Stimulated activated naive CD4-positive, alpha-beta T cell treated with Interleukin-2 at 50 U/mL for 16 hours (primary cell): ENCODE measurements around the gene ADAMTS2.

ENCODE experiments used
- DNase-seq: peaks from one replicate; lab custom pipeline; 2025; lab: John Stamatoyannopoulos, UW

The ADAMTS2 gene

GRCh38 chr5:179345433-179346321 lies at the start of gene ADAMTS2:
Gene ADAMTS2 (minus strand): TSS chr5:179345461. CDS start chr5:179345328, 133 bp downstream.
- DNase-seq, result no peak

- no peak for DNase-seq
Measured at GRCh38 chr5:179393078-179393477, 47.8 kb upstream of the ADAMTS2 start.

GRCh38 chr5:179387151-179388110 lies 42.2 kb upstream of the ADAMTS2 start:
- no peak for DNase-seq

DNA sequence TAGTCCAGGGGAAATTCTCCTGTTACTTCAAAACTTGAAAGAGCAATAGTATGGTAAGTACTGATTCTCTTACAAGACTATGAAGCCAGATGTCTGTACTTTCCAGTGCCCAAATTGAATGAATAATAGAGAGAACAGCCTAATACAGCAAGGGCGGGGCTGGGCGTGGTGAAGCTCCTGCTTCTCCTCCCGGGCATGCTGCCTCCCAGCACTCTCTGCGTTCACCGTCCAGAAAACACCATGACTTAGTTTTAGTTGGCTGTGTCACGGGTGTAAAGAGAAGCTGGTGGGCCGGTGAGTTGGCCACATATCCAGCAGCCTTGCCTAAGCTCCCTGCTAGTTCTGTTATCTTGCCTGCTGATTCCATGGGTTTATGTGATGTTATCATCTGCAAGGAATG lies 40.7 kb upstream of the ADAMTS2 start:
- DNase-seq, result no peak

- DNase-seq, result no peak
Measured at GRCh38 chr5:179382486-179382885, 37.2 kb upstream of the ADAMTS2 start.

DNA sequence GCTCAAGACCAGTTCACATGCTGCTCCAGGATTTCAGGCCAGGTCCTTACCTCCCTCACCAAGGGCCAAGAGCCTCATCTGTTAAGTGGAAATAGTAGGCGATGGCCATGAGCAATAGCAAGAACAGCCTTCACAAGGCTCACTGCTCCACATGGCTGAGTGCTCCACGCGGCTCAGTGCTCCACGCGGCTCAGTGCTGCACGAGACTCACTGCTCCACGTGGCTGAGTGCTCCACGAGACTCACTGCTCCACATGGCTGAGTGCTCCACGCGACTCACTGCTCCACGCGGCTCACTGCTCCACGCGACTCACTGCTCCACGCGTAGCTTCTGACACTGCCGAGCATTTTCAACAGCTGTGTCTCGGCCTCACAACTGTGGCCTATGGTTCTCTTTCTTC lies 36.4 kb upstream of the ADAMTS2 start:
- no peak for DNase-seq

DNA sequence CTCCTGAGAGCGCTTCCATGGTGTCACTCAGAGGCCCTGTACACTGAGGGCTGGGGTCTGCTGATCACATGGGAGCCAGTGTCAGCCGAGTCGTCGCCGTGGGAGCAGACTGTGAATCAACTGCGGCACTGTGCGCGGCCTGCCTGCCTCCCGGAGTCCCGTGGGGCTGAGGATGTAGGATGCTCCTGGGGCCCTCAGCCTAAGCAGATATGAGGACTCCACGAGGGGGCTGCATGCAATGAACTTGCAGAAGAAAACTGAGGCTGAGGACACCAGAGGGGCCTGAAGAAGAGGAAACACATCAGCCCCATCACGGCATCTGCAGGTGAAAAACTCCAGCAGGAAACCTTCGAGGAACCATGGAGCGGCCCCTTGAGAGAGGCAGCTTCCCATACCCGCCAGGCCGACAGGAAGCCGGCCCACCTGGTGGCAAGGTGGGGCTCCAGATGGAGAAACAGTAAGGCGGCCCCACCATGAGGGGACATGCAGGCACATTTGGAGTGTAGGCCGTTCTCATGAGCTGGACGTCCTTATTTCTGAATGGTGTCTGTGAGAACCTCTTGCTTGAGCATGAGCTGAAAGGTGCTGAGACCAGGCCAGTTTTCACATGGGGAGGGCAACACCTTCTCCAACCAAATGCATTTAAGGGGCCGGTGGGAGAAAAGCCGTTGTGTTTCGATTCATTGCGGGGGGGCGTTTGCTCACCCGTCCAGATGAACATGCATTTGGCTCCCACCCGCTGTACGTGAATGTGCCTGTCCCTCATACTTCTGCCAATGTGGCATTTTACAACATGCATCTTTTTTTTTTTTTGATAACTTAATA lies 35.2 kb upstream of the ADAMTS2 start:
- no peak for DNase-seq

GRCh38 chr5:179379321-179379890 lies 34.1 kb upstream of the ADAMTS2 start:
- no peak for DNase-seq

GRCh38 chr5:179378441-179379271 lies 33.4 kb upstream of the ADAMTS2 start:
- DNase-seq, result no peak

DNA sequence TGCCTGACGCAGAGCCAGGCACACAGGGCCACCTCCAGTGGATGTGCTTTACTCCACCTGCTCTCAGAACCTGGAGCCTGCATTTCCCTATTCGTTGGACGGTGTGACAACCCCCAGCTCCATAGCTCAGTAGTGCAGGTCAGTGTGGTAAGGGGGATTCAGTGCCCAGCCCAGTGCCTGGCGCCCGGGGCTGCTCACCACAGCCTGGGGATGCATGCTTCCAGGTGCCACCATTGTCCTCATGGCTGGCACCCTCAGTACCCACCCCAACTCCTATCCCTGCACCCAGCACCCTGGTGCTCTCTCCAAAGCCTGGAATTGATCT lies 32.8 kb upstream of the ADAMTS2 start:
- DNase-seq, result no peak

DNA sequence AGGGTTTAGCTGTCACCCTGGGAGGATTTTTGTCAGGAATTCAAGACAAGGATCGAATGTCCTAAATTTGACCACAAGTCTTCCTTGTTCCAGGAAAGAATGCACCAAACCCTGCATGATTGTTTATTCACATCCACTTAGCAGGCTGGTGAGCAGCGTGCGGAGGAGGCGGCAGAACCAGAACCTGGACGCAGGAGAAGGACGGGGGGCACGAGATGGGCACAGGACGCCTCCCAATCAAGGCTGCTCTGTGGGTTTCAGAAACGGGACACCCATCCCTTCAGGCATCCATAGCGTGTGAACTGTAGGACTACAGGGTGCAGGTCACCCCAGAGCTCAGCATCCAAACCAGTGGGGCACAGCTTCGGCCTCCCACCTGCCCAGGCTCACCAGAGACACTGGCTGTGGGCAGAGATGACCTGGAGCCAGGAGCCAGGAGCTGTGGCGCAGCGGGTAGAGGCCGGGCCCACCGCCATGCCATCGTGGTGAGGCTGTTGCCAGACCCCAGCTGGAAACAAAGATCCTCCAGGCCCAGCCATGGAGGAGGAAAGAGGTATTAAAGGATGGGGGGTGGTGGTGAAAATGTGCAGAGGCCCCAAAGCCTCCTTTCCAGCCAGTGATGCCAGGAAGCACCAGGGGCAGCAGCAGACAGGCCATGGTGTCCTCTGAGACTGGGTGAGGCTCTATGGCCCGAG lies 32.3 kb upstream of the ADAMTS2 start:
- no peak for DNase-seq

DNA sequence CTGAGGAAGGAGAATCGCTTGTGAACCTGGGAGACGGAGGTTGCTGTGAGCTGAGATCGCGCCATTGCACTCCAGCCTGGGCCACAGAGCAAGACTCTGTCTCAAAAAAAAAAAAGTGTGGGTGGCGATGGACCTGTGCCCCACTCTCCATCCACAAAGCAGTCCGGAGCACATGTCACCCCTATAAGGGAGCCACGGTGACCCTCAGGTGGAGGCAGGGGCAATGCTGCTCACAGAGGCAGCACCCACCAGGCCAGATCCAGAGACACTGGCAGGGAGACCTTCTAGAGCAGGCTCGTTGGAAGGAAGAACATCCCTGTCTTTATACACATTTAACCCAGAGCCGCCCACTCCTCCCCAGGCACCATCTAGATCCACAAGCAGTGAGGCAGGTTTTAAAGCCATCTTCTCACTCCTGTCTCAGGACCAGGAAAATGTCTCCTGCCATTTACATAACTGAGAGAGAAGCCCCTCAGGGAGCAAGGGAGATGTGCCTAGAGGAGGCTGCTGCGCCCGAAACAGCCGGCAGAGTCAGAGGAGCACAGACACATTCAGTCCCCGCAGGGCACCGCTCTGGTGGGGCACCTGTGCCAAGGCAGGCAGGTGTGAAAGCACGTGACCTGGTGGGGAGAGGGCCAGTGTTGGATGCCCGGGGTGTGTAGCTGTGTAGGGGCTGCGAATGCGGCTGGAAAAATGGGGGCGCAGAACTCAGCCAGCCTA lies 31.6 kb upstream of the ADAMTS2 start:
- no peak for DNase-seq

DNA sequence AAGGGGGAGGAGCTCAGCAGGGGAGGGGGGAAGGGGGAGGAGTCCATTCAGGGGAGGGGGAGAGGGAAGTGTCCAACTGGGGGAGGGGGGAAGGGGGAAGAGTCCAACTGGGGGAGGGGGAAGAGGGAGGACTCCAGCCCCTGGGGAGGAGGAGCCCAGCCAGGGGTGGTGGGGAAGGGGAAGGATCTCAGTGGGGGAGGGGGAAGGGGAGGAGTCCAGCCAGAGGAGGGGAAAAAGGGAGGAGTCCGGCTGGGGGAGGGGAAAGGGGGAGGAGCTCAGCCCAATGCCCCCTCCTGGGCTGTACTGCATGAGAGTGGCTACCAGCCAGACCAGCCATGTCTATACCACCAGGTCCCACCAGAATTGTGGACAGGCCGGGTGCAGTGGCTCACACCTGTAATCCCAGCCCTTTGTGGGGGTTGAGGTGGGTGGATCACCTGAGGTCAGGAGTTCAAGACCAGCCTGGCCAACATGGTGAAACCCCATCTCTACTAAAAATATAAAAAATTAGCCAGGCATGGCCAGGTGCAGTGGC lies 30.6 kb upstream of the ADAMTS2 start:
- DNase-seq, result no peak

DNA sequence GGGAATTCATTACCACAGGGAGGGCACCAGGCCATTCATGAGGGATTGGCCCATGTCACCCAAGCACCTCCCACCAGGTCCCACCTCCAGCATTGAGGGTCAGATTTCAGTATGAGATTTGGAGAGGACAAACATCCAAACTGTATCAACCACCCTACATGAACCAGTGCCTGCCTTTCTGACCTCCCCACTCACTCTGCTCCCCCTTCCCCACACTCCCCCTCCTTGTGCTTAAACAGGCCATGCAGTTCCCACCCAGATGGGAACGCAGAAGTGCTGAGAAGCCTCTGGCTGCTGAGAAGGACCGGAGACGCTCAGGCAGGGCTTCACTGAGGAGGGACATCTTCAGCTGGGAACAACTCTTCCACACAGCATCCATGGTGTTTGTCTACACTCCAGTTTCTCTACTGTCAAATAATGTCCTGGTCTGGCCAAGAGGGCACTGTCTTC lies 30.0 kb upstream of the ADAMTS2 start:
- no peak for DNase-seq

DNA sequence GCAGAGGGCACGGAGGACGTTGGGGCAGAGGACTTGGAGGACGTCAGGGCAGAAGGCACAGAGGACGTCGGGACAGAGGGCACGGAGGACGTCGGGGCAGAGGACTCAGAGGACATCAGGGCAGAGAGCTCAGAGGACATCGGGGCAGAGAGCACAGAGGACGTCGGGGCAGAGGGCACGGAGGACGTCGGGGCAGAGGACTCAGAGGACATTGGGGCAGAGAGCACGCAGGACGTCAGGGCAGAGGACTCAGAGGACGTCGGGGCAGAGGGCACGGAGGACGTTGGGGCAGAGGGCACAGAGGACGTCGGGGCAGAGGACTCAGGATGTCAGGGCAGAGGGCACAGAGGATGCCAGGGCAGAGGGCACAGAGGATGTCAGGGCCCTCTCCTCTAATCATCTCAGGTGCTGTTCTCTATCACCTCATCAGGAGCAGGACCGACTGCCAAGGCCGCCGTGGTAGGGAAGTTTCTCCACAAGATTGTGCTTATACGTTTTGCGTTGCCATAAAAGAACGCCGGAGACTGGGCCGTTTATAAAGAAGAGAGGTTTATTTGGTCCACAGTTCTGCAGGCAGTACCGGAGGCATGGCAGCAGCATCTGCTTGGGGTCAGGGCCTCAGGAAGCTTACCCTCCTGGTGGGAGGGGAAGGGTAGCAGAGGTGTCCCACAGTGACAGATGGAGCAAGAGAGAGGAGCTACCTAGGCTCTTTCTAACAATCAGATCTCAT lies 29.4 kb upstream of the ADAMTS2 start:
- no peak for DNase-seq

DNA sequence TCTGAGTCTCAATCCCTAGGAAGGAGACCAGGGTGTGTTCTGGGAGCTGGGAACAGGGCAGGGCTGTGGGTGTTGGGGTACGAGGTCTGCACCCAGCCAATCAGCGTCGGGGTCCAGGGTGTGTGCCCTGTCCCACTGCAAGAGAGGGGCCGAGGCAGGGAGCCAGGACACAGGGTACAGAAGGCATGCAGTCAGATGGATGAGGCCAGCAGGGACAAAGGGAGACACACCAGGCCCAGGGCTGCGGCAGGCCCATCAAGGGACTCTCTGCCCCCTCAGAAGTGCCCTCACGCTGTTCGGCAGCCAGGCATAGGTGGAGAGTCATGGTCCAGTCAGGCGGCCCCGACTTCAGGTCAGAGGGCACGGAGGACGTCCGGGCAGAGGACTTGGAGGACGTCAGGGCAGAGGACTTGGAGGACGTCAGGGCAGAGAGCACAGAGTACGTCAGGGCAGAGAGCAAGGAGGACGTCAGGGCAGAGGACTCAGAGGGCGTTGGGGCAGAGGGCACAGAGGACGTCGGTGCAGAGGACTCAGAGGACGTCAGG lies 28.8 kb upstream of the ADAMTS2 start:
- DNase-seq, result no peak

DNA sequence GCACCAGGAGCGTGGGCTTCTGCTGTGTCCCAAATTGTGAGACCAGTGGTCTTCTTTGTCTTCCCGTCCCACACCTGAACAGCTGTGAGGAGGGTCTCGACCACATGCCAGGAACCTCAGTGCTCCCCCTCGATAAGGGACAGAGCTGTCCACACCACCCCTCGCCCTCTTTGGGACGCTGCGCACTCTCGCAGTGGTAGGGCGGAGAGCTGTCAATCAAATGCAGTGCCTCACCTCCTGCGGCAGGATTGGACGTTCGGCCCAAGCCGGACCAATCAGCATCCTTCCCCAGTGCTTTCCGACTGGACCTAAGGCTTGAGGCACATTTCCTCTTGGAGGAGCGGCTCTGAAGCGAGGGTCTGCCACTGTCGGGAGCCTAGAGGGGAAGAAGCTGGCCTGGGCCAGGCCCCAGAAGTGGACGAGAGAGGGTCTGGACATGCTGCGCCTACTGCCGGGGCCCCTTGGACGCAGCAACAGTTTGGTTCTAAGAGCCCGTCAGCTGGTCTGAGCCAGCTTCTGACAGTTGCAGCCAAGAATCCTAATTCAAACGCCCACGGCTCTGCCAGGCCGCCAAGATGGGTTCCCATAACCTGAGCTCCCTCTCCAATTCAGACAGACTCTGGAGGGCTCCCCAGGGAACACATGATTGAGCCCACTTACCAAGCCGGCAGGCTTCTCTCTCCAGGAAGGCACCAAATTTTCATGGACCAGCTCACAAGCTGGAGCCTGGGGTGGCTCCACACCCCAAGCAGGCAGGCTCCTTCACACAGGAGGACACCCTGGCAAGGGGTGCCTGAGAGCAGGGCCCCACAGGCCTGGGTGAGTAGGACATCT lies 28.1 kb upstream of the ADAMTS2 start:
- DNase-seq, result no peak
